RWPE1 (cell line): ENCODE data around the gene C4B.
"Not testable (repeated sequence)": the region's sequence is repeated elsewhere in the genome, so short reads cannot be mapped to it uniquely, and the experiment has no call there.

Experiments
- CTCF ChIA-PET: fragments of 350-600 bp; sonication (Branson Sonifier 250); formaldehyde crosslinking; extraction: SDS; loops from one replicate; lab custom pipeline; 2021; lab: Yijun Ruan, JAX
- POLR2A ChIA-PET: fragments of 400-600 bp; formaldehyde crosslinking; extraction: SDS; loops from one replicate; lab custom pipeline; 2020; ENCODE audit warnings: antibody characterized with exemption; ENCODE audit not compliant: low non-redundant PET; lab: Yijun Ruan, JAX
- DNase-seq: peaks from one replicate; pipeline ENCODE4 v3.0.0; 2012; ENCODE audit warnings: low spot score
- H3K27ac ChIP-seq: fragments of 450-650 bp; 2 replicates; pipeline ENCODE4 v1.5.1; 2017

The C4B gene

DNA sequence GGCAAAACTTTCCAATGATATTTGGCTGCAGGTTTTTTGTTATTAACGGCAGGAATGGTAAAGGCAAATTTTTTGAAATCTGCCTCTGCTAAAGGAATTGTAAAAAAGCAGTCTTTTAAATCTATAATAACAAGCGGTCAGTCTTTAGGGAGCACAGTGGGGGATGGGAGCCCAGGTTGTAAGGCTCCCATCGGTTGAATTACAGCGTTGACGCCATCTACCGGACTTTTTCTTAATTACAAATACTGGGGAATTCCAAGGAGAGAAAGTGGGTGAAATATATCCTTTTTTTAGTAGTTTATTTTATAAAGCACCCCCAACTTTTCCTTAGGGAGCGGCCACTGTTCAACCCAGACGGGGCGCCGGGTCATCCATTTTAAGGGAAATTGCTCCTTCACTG, 25.2 kb upstream of the C4B start:
- DNase-seq, CTCF ChIA-PET, POLR2A ChIA-PET, H3K27ac ChIP-seq: not testable (repeated sequence)

DNA sequence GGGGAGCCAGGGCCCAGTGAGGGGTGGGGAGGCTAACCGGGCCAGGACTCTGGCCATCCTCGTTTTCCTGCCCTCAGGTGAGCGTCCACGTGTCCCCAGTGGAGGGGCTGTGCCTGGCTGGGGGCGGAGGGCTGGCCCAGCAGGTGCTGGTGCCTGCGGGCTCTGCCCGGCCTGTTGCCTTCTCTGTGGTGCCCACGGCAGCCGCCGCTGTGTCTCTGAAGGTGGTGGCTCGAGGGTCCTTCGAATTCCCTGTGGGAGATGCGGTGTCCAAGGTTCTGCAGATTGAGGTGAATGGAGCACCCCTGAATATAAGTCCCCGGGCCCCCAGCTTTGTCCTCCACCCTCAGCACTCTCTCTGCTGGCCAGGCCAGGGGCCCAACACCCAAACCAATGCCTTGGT, 20.2 kb upstream of the C4B start:
- H3K27ac ChIP-seq, DNase-seq, POLR2A ChIA-PET, CTCF ChIA-PET: not testable (repeated sequence)

DNA sequence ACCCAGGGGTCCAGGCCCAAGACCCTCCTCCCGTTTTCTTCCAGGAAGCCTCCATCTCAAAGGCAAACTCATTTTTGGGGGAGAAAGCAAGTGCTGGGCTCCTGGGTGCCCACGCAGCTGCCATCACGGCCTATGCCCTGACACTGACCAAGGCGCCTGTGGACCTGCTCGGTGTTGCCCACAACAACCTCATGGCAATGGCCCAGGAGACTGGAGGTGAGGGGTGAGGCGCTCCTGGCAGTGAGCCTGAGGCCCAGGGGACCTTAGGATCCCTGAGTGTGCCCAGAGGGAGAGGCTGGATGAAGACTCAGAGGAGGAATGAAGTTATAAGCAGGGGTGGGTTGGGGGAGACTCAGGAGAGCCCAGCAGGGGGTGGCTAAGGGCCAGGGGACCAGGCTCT, 18.2 kb upstream of the C4B start:
- CTCF ChIA-PET, H3K27ac ChIP-seq, POLR2A ChIA-PET, DNase-seq: not testable (repeated sequence)

- CTCF ChIA-PET, POLR2A ChIA-PET, DNase-seq, H3K27ac ChIP-seq: not testable (repeated sequence)
Observed at GRCh38 chr6:32002546-32003268, 11.9 kb upstream of the C4B start.

GRCh38 chr6:32003301-32003700, 11.3 kb upstream of the C4B start:
- CTCF ChIA-PET, DNase-seq, H3K27ac ChIP-seq, POLR2A ChIA-PET: not testable (repeated sequence)

- CTCF ChIA-PET, DNase-seq, POLR2A ChIA-PET, H3K27ac ChIP-seq: not testable (repeated sequence)
Observed at GRCh38 chr6:32004393-32004792, 10.2 kb upstream of the C4B start.

GRCh38 chr6:32004864-32005537, 9.6 kb upstream of the C4B start:
- CTCF ChIA-PET, DNase-seq, H3K27ac ChIP-seq, POLR2A ChIA-PET: not testable (repeated sequence)

DNA sequence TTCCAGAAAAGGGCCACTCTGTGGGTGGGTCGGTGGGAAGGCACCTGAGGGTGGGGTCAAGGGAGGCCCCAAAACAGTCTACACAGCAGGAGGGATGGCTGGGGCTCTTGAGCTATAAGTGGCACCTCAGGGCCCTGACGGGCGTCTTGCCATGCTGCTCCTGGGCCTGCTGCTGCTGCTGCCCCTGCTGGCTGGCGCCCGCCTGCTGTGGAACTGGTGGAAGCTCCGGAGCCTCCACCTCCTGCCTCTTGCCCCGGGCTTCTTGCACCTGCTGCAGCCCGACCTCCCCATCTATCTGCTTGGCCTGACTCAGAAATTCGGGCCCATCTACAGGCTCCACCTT, 9.1 kb upstream of the C4B start:
- POLR2A ChIA-PET, CTCF ChIA-PET, H3K27ac ChIP-seq, DNase-seq: not testable (repeated sequence)

DNA sequence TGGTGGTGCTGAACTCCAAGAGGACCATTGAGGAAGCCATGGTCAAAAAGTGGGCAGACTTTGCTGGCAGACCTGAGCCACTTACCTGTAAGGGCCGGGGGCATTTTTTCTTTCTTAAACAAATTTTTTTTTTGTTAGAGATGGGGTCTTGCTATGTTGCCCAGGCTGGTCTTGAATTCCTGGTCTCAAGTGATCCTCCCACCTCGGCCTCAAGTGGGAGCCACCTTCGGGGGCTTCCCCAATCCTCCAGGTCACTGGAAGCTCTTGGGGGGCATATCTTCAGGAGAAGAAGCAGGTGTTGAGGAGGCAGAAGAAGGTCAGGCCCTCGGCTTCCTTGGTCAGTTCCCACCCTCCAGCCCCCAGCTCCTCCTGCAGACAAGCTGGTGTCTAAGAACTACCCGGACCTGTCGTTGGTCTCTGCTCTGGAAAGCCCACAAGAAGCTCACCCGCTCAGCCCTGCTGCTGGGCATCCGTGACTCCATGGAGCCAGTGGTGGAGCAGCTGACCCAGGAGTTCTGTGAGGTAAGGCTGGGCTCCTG, 8.5 kb upstream of the C4B start:
- POLR2A ChIA-PET, CTCF ChIA-PET, H3K27ac ChIP-seq, DNase-seq: not testable (repeated sequence)

DNA sequence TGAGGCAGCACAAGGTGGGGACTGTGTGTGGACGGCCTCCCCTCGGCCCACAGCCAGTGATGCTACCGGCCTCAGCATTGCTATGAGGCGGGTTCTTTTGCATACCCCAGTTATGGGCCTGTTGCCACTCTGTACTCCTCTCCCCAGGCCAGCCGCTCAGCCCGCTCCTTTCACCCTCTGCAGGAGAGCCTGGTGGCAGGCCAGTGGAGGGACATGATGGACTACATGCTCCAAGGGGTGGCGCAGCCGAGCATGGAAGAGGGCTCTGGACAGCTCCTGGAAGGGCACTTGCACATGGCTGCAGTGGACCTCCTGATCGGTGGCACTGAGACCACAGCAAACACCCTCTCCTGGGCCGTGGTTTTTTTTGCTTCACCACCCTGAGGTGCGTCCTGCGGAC, 7.5 kb upstream of the C4B start:
- CTCF ChIA-PET, DNase-seq, H3K27ac ChIP-seq, POLR2A ChIA-PET: not testable (repeated sequence)

- CTCF ChIA-PET, POLR2A ChIA-PET, DNase-seq, H3K27ac ChIP-seq: not testable (repeated sequence)
Observed at GRCh38 chr6:32008037-32008436, 6.6 kb upstream of the C4B start.

- POLR2A ChIA-PET, DNase-seq, H3K27ac ChIP-seq, CTCF ChIA-PET: not testable (repeated sequence)
Observed at GRCh38 chr6:32008616-32009015, 6.0 kb upstream of the C4B start.

GRCh38 chr6:32009537-32009936, 5.1 kb upstream of the C4B start:
- POLR2A ChIA-PET, H3K27ac ChIP-seq, CTCF ChIA-PET, DNase-seq: not testable (repeated sequence)

DNA sequence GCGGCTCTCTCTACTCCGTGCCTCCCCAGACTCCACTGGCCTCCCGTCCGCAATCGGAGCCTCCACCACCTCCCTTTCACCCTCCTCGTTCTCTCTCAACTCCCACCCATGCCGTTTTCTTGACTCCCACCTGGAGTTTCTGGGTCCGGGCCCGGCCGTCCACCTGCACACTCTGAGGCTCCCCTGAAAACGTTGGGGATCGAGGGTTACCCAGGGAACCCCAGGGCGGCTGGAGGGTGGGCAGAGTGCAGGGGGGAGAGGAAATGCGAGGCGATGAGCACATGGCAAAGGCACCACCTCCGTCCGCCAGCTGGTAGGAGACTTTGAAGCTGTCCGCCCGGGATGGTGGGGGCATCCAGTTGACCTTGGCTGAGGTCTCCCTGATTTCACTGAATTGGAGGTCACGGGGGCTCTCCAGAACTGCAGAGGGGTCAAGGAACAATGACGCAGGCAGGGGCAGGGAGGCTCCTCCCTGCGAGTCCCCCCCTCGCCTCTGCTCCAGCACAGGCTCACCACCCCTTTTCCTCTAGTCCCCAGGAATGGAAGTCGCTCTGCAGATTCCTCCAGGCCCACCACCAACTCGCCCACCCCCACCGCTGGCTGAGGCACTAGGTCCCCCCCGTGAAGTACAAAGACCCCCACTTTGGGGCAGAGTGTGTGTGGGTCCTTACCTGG, 3.6 kb upstream of the C4B start:
- DNase-seq, POLR2A ChIA-PET, H3K27ac ChIP-seq, CTCF ChIA-PET: not testable (repeated sequence)

DNA sequence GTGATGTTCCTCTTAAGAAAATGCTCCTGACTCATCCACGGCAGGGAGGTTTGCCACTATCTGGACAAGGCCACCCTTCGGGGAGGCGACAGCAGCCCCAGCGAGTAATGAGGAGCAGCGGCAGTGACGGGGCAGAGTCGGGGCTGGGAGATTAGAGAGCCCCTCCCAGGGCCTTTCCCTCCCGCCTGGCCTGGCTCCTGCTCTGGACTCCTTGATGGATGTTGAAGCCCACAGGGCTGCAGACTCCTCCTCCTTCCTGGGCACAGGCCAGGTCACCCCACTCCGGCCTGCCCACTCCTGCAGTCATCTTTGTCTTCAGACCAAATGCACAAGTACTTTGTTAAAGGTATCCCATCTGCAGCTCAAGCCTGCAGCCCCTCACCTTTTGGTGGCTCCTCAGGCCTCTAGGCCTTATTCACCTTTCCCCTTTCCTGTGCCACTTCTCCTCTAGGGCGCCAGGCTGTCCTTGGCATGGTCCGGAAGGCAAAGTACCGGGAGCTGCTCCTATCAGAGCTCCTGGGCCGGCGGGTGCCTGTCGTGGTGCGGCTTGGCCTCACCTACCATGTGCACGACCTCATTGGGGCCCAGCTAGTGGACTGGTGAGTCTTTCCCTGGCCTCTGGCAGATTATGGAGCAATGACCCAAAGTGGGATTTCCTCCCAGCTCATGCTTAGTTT, 1.5 kb upstream of the C4B start:
- POLR2A ChIA-PET, DNase-seq, CTCF ChIA-PET, H3K27ac ChIP-seq: not testable (repeated sequence)

GRCh38 chr6:32013738-32014137, 857 bp upstream of the C4B start:
- POLR2A ChIA-PET, DNase-seq, CTCF ChIA-PET, H3K27ac ChIP-seq: not testable (repeated sequence)

GRCh38 chr6:32022100-32022499, 7.5 kb downstream of the C4B start:
- POLR2A ChIA-PET, CTCF ChIA-PET, DNase-seq, H3K27ac ChIP-seq: not testable (repeated sequence)
